Activated CD4-positive, alpha-beta T cell treated with anti-CD3 and anti-CD28 coated beads for 36 hours (primary cell): ENCODE measurements around the gene PBX4. TPM values are rescaled to one million over a fixed set of nuclear protein-coding genes. Genes with fewer than 3 reads are reported as not detected.
A peak's percentile ranks its signal among the peaks of the same experiment; 100 is the strongest.

Experiments
- ATAC-seq: fragments of 200-7000 bp; cut with Tn5 transposase; one replicate; pipeline ENCODE4 v1.10.0; 2021; ENCODE audit warnings: mild to moderate bottlenecking, moderate library complexity
- CTCF ChIA-PET: fragments of 350-600 bp; sonication (Branson Sonifier 250); formaldehyde crosslinking; loops from one replicate; lab custom pipeline; 2021; ENCODE audit warnings: antibody characterized with exemption; lab: Charles Lee
- POLR2A ChIA-PET: fragments of 350-600 bp; sonication (Branson Sonifier 250); formaldehyde crosslinking; loops from one replicate; lab custom pipeline; 2021; ENCODE audit warnings: antibody characterized with exemption, inconsistent platforms; lab: Charles Lee
- DNase-seq: peaks from one replicate; pipeline ENCODE4 v3.0.0-alpha.2; 2020
- H3K27ac Mint-ChIP-seq: one replicate; pipeline ENCODE4 v1.8.0; 2021; ENCODE audit warnings: mixed read lengths
- H3K27me3 Mint-ChIP-seq: one replicate; pipeline ENCODE4 v1.8.0; 2021; ENCODE audit warnings: mixed read lengths
- H3K36me3 Mint-ChIP-seq: one replicate; pipeline ENCODE4 v1.8.0; 2021; ENCODE audit warnings: low read depth, mixed read lengths
- H3K4me1 Mint-ChIP-seq: one replicate; pipeline ENCODE4 v1.8.0; 2021; ENCODE audit warnings: mixed read lengths
- H3K4me3 Mint-ChIP-seq: one replicate; pipeline ENCODE4 v1.8.0; 2021; ENCODE audit warnings: mild to moderate bottlenecking, moderate library complexity, mixed read lengths
- H3K9me3 Mint-ChIP-seq: one replicate; pipeline ENCODE4 v1.8.0; 2021; ENCODE audit warnings: low read depth, mixed read lengths
- intact Hi-C, 2 experiments: fragments of 100-400 bp; cut with DNase I in 1 of 2; cut with micrococcal nuclease in 1 of 2; formaldehyde crosslinking; loops; one replicate each; pipeline versions ENCODE4 v1.14.2 to v1.15.1; 2022 to 2024; cut with DNase I, micrococcal nuclease
- total RNA-seq, 2 experiments: library from RNA; stranded (reverse); gene quantifications; one replicate each; pipeline ENCODE4 v1.2.3, GENCODE V29; 2021

The PBX4 gene
- total RNA-seq, 2 experiments from 2014 or later, result 19.4 to 21.2 TPM

GRCh38 chr19:19539698-19540063, 78.8 kb downstream of the PBX4 start:
- Mint-ChIP-seq H3K4me1 (peaks cover 29% of the 10 kb centered on the region), H3K36me3 (peaks cover 3% of the 10 kb centered on the region)

GRCh38 chr19:19538785-19539166, 79.7 kb downstream of the PBX4 start:
- Mint-ChIP-seq H3K9me3 (no peaks in the 10 kb centered on the region), H3K27me3 (peaks cover 11% of the 10 kb centered on the region), H3K4me1 (peaks cover 29% of the 10 kb centered on the region), H3K27ac (no peak overlapping the region), H3K4me3 (peak overlapping the region; percentile 2), H3K36me3 (peaks cover 3% of the 10 kb centered on the region)
- ChIA-PET POLR2A (interaction anchor here (0.6 kb wide), 1 partner anchor 100 kb away, joined by 3 read pairs; no protein-coding TSS in a partner anchor), CTCF (interaction anchor here (0.6 to 0.9 kb wide), 2 partner anchors 17 to 72 kb away, joined by 3 read pairs; no protein-coding TSS in a partner anchor)
- intact Hi-C loops, result no loop called here
- DNase-seq (no peak), ATAC-seq (no peak)

More at GRCh38 chr19:19539698-19540063, 78.8 kb downstream of the PBX4 start:
- H3K9me3 Mint-ChIP-seq, result no peaks in the 10 kb centered on the region
- intact Hi-C loops, result loop anchor here in 1 of 2 experiments (2.0 kb wide), 1 partner anchor 79 kb away; the partner anchor contains the start of gene PBX4
- ChIA-PET CTCF (interaction anchor here (0.6 to 1.3 kb wide), 3 partner anchors 12 to 337 kb away, joined by 3 read pairs; partner anchors contain the start of gene NR2C2AP), POLR2A (interaction anchor here (0.6 kb wide), 1 partner anchor 99 kb away, joined by 3 read pairs; no protein-coding TSS in a partner anchor)
- H3K4me3 Mint-ChIP-seq, result no peak overlapping the region
- H3K27ac Mint-ChIP-seq, result no peak overlapping the region
- ATAC-seq (no peak), DNase-seq (no peak)
- peaks cover 11% of the 10 kb centered on the region for H3K27me3 Mint-ChIP-seq

GRCh38 chr19:19538061-19538784, 80.3 kb downstream of the PBX4 start, which contains the start of gene CILP2:
TSS of gene CILP2 (plus strand) at chr19:19538265. CDS start at chr19:19538350, 85 bp downstream.
- CTCF ChIA-PET, result no interaction called here
- Mint-ChIP-seq H3K9me3 (no peaks in the 10 kb centered on the region), H3K4me3 (peak within 1 kb of the TSS; percentile 23), H3K4me1 (peaks cover 29% of the 10 kb centered on the region), H3K27ac (no peak within 1 kb of the TSS), H3K36me3 (peaks cover 3% of the 10 kb centered on the region), H3K27me3 (peaks cover 11% of the 10 kb centered on the region)
- POLR2A ChIA-PET, result no interaction called here
- DNase-seq (peak; percentile 62), ATAC-seq (peak; percentile 9)
- intact Hi-C loops, result no loop called here

GRCh38 chr19:19537075-19538048, 81.1 kb downstream of the PBX4 start:
- Mint-ChIP-seq H3K4me1 (peaks cover 33% of the 10 kb centered on the region), H3K4me3 (peak overlapping the region; percentile 23), H3K27me3 (peaks cover 9% of the 10 kb centered on the region), H3K36me3 (peaks cover 3% of the 10 kb centered on the region), H3K9me3 (no peaks in the 10 kb centered on the region), H3K27ac (peak overlapping the region; percentile 59)
- DNase-seq, result no peak
- POLR2A ChIA-PET, result no interaction called here
- intact Hi-C loops, result no loop called here
- CTCF ChIA-PET, result interaction anchor here (0.6 to 2.1 kb wide), 2 partner anchors 17 to 66 kb away, joined by 4 to 6 read pairs; no protein-coding TSS in a partner anchor
- no peak for ATAC-seq

GRCh38 chr19:19535311-19536191, 82.9 kb downstream of the PBX4 start:
- no peak overlapping the region for H3K27ac Mint-ChIP-seq
- POLR2A ChIA-PET, result no interaction called here

GRCh38 chr19:19534556-19535265, 83.8 kb downstream of the PBX4 start:
- no peak overlapping the region for H3K4me3 Mint-ChIP-seq
- H3K9me3 Mint-ChIP-seq, result no peaks in the 10 kb centered on the region
- POLR2A ChIA-PET, result no interaction called here
- H3K4me1 Mint-ChIP-seq, result peaks cover 25% of the 10 kb centered on the region
- peaks cover 9% of the 10 kb centered on the region for H3K27me3 Mint-ChIP-seq
- H3K27ac Mint-ChIP-seq, result no peak overlapping the region
- intact Hi-C loops, result loop anchor here in 1 of 2 experiments (5.0 kb wide), 1 partner anchor 198 kb away; the partner anchor contains the start of gene ZNF14
- H3K36me3 Mint-ChIP-seq, result peaks cover 7% of the 10 kb centered on the region
- ATAC-seq (no peak), DNase-seq (no peak)
- CTCF ChIA-PET, result interaction anchor here (0.7 to 2.1 kb wide), 2 partner anchors 19 to 129 kb away, joined by 4 to 6 read pairs; partner anchors contain the start of gene GATAD2A

More at GRCh38 chr19:19535311-19536191, 82.9 kb downstream of the PBX4 start:
- H3K4me1 Mint-ChIP-seq, result peaks cover 27% of the 10 kb centered on the region
- DNase-seq, result no peak
- H3K9me3 Mint-ChIP-seq, result no peaks in the 10 kb centered on the region
- no peak overlapping the region for H3K4me3 Mint-ChIP-seq
- CTCF ChIA-PET, result interaction anchor here (0.7 to 2.1 kb wide), 2 partner anchors 19 to 130 kb away, joined by 4 to 6 read pairs; partner anchors contain the start of gene GATAD2A
- no peak for ATAC-seq
- peaks cover 7% of the 10 kb centered on the region for H3K36me3 Mint-ChIP-seq
- intact Hi-C loops, result no loop called here
- H3K27me3 Mint-ChIP-seq, result peaks cover 9% of the 10 kb centered on the region

- CTCF ChIA-PET, result interaction anchor here (0.6 to 4.6 kb wide), 3 partner anchors 21 to 505 kb away, joined by 3 to 48 read pairs (median 3); partner anchors contain the start of gene GMIP
- Mint-ChIP-seq H3K9me3 (no peaks in the 10 kb centered on the region), H3K4me3 (no peak overlapping the region), H3K27me3 (peaks cover 8% of the 10 kb centered on the region), H3K4me1 (peaks cover 19% of the 10 kb centered on the region), H3K36me3 (peaks cover 9% of the 10 kb centered on the region), H3K27ac (no peak overlapping the region)
- no peak for DNase-seq
- intact Hi-C loops, result loop anchor here (2.0 to 5.0 kb wide), 2 partner anchors 198 to 425 kb away; partner anchors contain the start of gene ZNF14 (in 1 of the 2)
- POLR2A ChIA-PET, result no interaction called here
- no peak for ATAC-seq
Measured at GRCh38 chr19:19533841-19534240, 84.6 kb downstream of the PBX4 start.

GRCh38 chr19:19532806-19533701, 85.4 kb downstream of the PBX4 start:
- Mint-ChIP-seq H3K4me3 (no peak overlapping the region), H3K4me1 (peaks cover 15% of the 10 kb centered on the region), H3K9me3 (no peaks in the 10 kb centered on the region), H3K27ac (no peak overlapping the region), H3K27me3 (peaks cover 4% of the 10 kb centered on the region), H3K36me3 (peaks cover 7% of the 10 kb centered on the region)
- ChIA-PET CTCF (interaction anchor here (0.6 to 4.6 kb wide), 28 partner anchors 8 to 505 kb away, joined by 3 to 48 read pairs (median 4); partner anchors contain the start of genes GMIP, NDUFA13 and TSSK6), POLR2A (interaction anchor here (0.7 to 1.0 kb wide), 2 partner anchors 8 to 17 kb away, joined by 3 read pairs; partner anchors contain the start of gene NDUFA13)
- DNase-seq (no peak), ATAC-seq (no peak)
- intact Hi-C loops, result loop anchor here (1.0 to 5.0 kb wide), 6 partner anchors 21 to 426 kb away; partner anchors contain the start of genes GMIP (in 1 of the 2) and ZNF14 (in 1 of the 2)
